GM12873 (cell line): Measurements from ENCODE around the gene FREM2.

Experiments
- CTCF ChIP-seq: IDR thresholded peaks from 2 replicates; pipeline ENCODE4 v1.5.1; 2012; ENCODE audit warnings: low read depth, mild to moderate bottlenecking, moderate library complexity, low read length, control low read depth; ENCODE audit not compliant: insufficient read depth; ENCODE audit errors: missing control alignments

Gene FREM2

GRCh38 chr13:38830442-38831045 lies 143.7 kb downstream of the FREM2 start:
- TF ChIP-seq CTCF = no peak

- TF ChIP-seq CTCF = no peak
Observed at GRCh38 chr13:38844581-38844980, 157.7 kb downstream of the FREM2 start.

GRCh38 chr13:38848360-38848759 lies 161.5 kb downstream of the FREM2 start:
- TF ChIP-seq CTCF = no peak

- TF ChIP-seq CTCF = no peak
Observed at GRCh38 chr13:38849315-38849714, 162.4 kb downstream of the FREM2 start.

GRCh38 chr13:38850868-38851626 lies 164.2 kb downstream of the FREM2 start:
- no peak for TF ChIP-seq CTCF

GRCh38 chr13:38854226-38854625 lies 167.3 kb downstream of the FREM2 start:
- TF ChIP-seq CTCF = no peak

- TF ChIP-seq CTCF = no peak
Observed at GRCh38 chr13:38856065-38856464, 169.2 kb downstream of the FREM2 start.
